ENCODE measurements around the gene MRPL36.
"Not testable (repeated sequence)": the region's sequence is repeated elsewhere in the genome, so short reads cannot be mapped to it uniquely, and the experiment has no call there.

The MRPL36 gene

GRCh38 chr5:1789834-1790471 lies 9.7 kb downstream of the MRPL36 start:
- TF ChIP-seq CTCF (IDR thresholded peaks at IDR 0.05; ENCODE audit: low read depth, low read length): no peak
- Histone ChIP-seq H3K4me3 (ENCODE audit: low read length) (no peak overlapping the region), H3K36me3 (replicated peaks; ENCODE audit: low read depth, low read length) (no peaks in the 10 kb centered on the region), H3K27ac (ENCODE audit: low read length) (no peak overlapping the region), H3K4me1 (ENCODE audit: low read length) (peaks cover 24% of the 10 kb centered on the region), H3K4me2 (ENCODE audit: low read length) (peak overlapping the region; percentile 12; the same call in 1 of the 2 replicates), H3K9ac (ENCODE audit: low read length) (no peak overlapping the region), H4K20me1 (ENCODE audit: insufficient read depth, low read length) (no peaks in the 10 kb centered on the region), H3K79me2 (ENCODE audit: low read length) (no peaks in the 10 kb centered on the region), H3K27me3 (ENCODE audit: low read depth, low read length) (no peaks in the 10 kb centered on the region), H2AFZ (ENCODE audit: low read depth, low read length) (no peak overlapping the region), H3K9me3 (ENCODE audit: insufficient read depth, low read length) (no peaks in the 10 kb centered on the region)

- H3K36me3 ChIP-seq (replicated peaks; ENCODE audit: low read depth, low read length); H3K9me3 ChIP-seq (ENCODE audit: insufficient read depth, low read length); H3K27ac ChIP-seq (ENCODE audit: low read length); H3K9ac ChIP-seq (ENCODE audit: low read length); H3K4me3 ChIP-seq (ENCODE audit: low read length); H4K20me1 ChIP-seq (ENCODE audit: insufficient read depth, low read length); H3K79me2 ChIP-seq (ENCODE audit: low read length); H3K4me2 ChIP-seq (ENCODE audit: low read length); H3K27me3 ChIP-seq (ENCODE audit: low read depth, low read length); H2AFZ ChIP-seq (ENCODE audit: low read depth, low read length): not testable (repeated sequence)
- H3K4me1 ChIP-seq (ENCODE audit: low read length): peaks cover 24% of the 10 kb centered on the region
Measured at GRCh38 chr5:1789438-1789833, 10.2 kb downstream of the MRPL36 start.

GRCh38 chr5:1788828-1789227 lies 10.8 kb downstream of the MRPL36 start:
- Histone ChIP-seq H3K27ac (ENCODE audit: low read length) (no peak overlapping the region), H2AFZ (ENCODE audit: low read depth, low read length) (no peak overlapping the region), H3K27me3 (ENCODE audit: low read depth, low read length) (no peaks in the 10 kb centered on the region), H3K9ac (ENCODE audit: low read length) (no peak overlapping the region), H3K9me3 (ENCODE audit: insufficient read depth, low read length) (no peaks in the 10 kb centered on the region), H3K4me3 (ENCODE audit: low read length) (no peak overlapping the region), H3K36me3 (replicated peaks; ENCODE audit: low read depth, low read length) (no peaks in the 10 kb centered on the region), H3K79me2 (ENCODE audit: low read length) (no peaks in the 10 kb centered on the region), H3K4me2 (ENCODE audit: low read length) (no peak overlapping the region), H3K4me1 (ENCODE audit: low read length) (peaks cover 24% of the 10 kb centered on the region), H4K20me1 (ENCODE audit: insufficient read depth, low read length) (no peaks in the 10 kb centered on the region)
- TF ChIP-seq CTCF (IDR thresholded peaks at IDR 0.05; ENCODE audit: low read depth, low read length) (no peak), EZH2phosphoT487 (IDR thresholded peaks at IDR 0.05; ENCODE audit: low read depth) (no peak)

GRCh38 chr5:1788200-1788599 lies 11.4 kb downstream of the MRPL36 start:
- peaks cover 26% of the 10 kb centered on the region for H3K4me1 ChIP-seq (ENCODE audit: low read length)
- no peaks in the 10 kb centered on the region for H4K20me1 ChIP-seq (ENCODE audit: insufficient read depth, low read length)
- no peaks in the 10 kb centered on the region for H3K36me3 ChIP-seq (replicated peaks; ENCODE audit: low read depth, low read length)
- H3K4me3 ChIP-seq (ENCODE audit: low read length): no peak overlapping the region
- H2AFZ ChIP-seq (ENCODE audit: low read depth, low read length): no peak overlapping the region
- H3K27me3 ChIP-seq (ENCODE audit: low read depth, low read length): no peaks in the 10 kb centered on the region
- H3K9ac ChIP-seq (ENCODE audit: low read length): no peak overlapping the region
- H3K4me2 ChIP-seq (ENCODE audit: low read length): no peak overlapping the region
- H3K79me2 ChIP-seq (ENCODE audit: low read length): no peaks in the 10 kb centered on the region
- no peak overlapping the region for H3K27ac ChIP-seq (ENCODE audit: low read length)
- TF ChIP-seq CTCF (IDR thresholded peaks at IDR 0.05; ENCODE audit: low read depth, low read length) (no peak), EZH2phosphoT487 (IDR thresholded peaks at IDR 0.05; ENCODE audit: low read depth) (no peak)
- no peaks in the 10 kb centered on the region for H3K9me3 ChIP-seq (ENCODE audit: insufficient read depth, low read length)

Measured in OCI-LY3 (cell line).